HEK293T (cell line): Measurements from ENCODE around the gene SYNCRIP.

ENCODE experiments used
- SP1 ChIP-seq: fragments of 450-650 bp; IDR thresholded peaks from 2 replicates; pipeline ENCODE4 v1.6.1; 2017
- SUZ12 ChIP-seq: fragments of 450-650 bp; IDR thresholded peaks from 2 replicates; pipeline ENCODE4 v1.6.1; 2016; ENCODE audit warnings: mild to moderate bottlenecking
- TARDBP ChIP-seq: fragments of 450-650 bp; IDR thresholded peaks from 2 replicates; pipeline ENCODE4 v1.6.1; 2016
- ZNF384 ChIP-seq: fragments of 450-650 bp; IDR thresholded peaks from 2 replicates; pipeline ENCODE4 v1.6.1; 2016

DNA sequence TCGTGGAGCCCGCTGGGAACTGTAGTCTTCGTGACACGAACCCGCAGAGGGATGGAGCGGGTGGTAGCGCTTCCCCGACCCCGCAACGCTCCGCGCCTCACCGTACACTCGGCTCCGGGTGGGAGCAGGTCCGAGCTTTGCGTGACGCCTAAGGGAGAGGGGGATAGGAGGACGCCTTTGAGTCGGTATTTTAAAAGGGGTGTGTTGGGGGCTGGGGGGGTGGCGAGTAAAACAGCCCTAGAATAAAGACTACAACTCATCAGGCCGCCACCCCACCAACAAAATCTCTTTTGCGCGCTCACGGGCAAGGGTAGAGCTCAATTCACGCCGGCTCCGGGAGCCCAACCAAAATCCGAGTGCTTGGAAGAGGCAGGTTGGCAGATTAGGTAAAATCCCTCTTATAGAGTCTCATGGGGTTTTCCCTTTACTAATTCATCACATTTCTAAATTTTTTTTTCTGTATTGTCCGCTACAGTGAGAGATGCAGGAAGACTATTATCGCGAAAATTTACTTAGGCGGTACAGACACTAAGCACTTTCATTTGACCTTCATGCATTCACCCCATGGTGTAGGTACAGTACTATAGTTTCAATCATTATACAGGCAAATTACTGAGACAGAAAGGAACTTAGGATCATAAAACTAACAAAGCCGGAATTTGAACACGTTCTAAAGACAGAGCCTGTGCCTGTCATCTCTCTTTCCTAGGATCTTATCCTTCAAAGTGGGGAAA lies 48.3 kb downstream of the SYNCRIP start:
- no peak for TF ChIP-seq SP1
- no peak for TF ChIP-seq ZNF384
- no peak for TF ChIP-seq SUZ12
- no peak for TF ChIP-seq TARDBP
